Raji (cell line): Measurements from ENCODE around the gene GPR61.

Source experiments
- POLR2A ChIP-seq: IDR thresholded peaks from 2 replicates; pipeline ENCODE4 v1.6.1; 2011; ENCODE audit warnings: low read depth, low read length, control low read depth; ENCODE audit not compliant: insufficient read depth

Gene GPR61, protein sequence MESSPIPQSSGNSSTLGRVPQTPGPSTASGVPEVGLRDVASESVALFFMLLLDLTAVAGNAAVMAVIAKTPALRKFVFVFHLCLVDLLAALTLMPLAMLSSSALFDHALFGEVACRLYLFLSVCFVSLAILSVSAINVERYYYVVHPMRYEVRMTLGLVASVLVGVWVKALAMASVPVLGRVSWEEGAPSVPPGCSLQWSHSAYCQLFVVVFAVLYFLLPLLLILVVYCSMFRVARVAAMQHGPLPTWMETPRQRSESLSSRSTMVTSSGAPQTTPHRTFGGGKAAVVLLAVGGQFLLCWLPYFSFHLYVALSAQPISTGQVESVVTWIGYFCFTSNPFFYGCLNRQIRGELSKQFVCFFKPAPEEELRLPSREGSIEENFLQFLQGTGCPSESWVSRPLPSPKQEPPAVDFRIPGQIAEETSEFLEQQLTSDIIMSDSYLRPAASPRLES

DNA sequence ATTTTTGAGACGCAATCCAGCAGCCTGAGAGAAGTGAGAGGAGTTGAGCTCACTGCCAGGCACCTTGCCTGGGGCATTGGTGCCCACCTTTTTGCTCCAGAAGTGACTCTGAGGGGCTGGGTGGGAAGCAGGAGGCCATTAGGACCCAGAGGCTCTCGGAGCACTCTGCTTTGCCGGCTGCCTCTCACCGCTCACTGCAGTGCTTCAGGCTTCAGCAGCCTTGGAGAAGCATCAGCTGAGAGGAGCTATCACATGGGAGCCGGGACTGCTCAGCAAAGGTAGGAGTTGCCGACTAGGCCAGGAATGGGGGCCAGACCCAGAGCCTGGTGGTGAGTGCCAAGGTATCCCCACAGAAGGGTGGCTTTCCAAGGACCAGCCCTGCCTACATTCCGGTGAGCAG lies at the start of gene GPR61:
TSS of gene GPR61 (plus strand) at position 197 of the 400 bp plus-strand sequence. CDS start 3,151 bp downstream, outside the sequence.
- no peak for TF ChIP-seq POLR2A

DNA sequence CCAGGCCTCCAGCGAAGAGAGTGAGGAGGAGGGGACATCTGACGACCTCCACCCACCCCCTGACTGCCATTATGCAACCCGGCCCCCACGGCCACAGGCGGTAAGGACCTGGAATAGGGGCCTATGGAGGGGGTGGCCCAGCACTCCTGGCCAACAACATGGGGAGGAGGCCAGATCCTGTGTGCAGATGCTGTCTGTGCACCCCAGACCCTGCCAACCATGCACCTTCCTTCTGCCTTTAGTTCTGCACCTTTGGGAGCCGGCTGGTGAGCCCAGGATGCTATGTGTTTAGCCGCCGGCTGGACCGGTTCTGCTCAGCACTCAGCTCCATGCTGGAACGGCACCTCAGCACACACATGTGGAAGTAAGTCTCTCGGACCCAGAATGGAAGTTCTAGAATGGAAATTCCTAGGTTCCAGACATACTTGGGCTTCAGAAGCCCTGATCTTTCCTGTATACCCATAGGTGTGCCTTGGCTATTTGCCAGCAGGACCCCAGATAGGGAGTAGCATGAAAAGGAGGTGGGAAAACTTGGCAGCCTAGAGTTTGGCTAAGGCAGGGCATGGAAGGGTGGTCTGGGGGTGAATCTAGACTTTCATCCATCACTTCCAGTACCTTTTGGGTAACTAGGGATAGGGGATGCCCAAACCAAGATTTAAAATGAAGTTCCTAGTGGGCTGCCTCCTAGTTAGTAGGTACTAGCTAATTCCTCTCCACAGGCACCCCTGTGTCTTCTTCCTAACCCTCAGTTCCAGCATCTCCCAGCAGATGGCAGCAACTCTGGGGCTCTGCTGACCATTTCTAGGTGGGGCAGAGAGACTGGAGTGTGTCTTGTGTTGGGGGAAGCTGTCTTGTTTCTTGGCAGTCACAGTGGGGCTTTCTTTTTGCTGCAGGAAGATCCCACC lies 49.4 kb upstream of the GPR61 start:
- no peak for TF ChIP-seq POLR2A

GRCh38 chr1:109490934-109491302 lies 48.8 kb upstream of the GPR61 start:
- TF ChIP-seq POLR2A, result no peak

DNA sequence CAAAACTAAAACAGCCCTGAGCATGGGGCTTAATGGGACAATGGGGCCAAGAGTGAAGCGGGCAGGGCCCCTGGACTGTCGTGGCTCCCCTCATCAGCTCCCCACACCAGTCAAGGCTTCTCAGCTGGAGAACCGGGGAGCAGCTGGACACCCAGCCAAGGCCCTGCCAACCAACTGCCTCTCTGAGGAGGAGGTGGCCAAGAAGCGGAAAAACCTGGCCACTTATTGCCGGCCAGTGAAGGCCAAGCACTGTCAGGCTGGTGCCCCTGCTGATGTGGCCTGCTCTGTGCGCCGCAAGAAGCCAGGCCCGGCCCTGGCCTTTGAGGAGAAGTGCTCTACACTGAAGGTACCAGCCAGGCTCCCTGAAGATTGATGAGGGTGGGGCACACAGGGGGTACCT lies 48.3 kb upstream of the GPR61 start:
- TF ChIP-seq POLR2A, result no peak

DNA sequence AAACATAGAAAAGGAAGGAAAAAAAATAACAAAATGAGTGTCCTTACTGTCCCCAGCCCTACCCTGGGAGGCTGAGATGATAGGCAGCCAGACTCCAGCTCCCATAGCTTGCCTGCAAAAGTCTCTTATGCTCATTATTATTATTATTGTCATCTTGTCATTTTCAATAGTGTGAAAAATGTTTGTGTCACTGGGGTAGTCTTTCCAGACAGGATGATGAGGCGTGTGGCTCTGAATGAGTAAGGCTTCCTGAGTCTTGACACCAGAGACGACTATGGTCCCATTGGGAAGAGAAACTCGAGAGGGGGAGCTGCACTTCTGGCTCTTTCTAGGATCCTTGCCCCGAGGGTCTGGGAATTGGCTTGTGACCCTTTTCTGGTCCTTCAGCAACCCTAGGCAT lies 46.9 kb upstream of the GPR61 start:
- no peak for TF ChIP-seq POLR2A

DNA sequence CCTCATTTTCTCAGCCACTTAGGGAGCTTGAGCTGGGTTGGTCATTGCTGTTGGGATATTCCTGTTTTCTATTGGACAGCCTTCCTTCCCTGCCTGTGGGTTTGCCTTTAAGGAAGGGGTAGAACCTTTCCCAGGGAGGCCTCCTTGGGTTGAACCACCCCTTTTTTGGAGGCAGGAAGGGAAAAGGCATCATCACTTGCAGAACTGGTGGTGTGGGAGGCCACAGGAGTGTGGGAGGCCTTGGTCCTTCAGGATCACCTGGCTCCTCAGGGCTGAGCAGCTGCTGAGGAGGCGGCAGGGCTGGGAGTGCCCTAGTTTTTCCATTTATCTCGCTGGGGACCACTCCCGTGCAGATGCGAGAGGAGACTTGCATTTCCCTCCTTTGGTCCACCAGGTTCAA lies 46.4 kb upstream of the GPR61 start:
- no peak for TF ChIP-seq POLR2A

DNA sequence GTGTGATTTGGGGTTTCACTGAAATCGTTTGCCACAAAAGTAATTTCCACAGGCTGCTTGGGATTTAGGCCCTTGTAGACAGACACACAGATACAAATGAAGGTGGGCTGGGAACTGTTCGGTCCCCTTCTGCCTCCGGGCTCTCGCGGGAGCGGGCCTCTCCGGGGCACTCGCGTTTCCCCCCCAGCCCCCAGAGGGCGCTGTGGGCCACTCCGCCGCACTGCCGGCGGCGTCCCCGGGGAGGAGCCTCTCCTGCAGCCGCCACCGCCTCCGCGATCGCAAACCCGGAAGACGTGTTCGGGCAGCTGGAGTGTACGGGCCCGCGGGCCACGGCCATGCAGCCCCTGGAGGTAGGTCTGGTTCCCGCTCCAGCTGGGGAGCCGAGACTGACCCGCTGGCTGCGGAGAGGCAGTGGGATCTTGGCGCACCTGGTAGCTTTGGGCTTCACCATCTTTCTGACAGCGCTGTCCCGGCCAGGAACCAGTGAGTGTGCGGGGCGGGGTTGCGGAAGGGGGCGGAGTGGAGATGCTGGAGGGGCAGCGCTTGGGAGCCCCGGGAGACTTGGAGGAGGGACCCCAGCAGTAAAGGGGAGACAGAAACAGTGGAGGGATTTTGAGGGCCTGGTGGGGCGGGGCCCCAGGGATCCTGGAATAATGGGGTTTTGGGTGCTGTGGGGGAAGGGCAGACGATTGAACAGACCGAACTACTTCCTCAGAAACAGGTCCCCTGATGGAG lies 45.7 kb upstream of the GPR61 start, which contains the start of gene CYB561D1:
TSS of gene CYB561D1 (plus strand) at position 290 of the 735 bp plus-strand sequence. CDS start at position 336, 46 bp downstream.
- TF ChIP-seq POLR2A, result peak; percentile 88

DNA sequence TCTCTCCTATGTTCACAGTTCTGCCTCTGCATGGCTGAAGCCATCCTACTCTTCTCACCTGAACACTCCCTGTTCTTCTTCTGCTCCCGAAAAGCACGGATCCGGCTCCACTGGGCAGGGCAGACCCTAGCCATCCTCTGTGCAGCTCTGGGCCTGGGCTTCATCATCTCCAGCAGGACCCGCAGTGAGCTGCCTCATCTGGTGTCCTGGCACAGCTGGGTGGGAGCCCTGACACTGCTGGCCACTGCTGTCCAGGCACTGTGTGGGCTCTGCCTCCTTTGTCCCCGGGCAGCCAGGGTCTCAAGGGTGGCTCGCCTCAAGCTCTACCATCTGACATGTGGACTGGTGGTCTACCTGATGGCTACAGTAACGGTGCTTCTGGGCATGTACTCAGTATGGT lies 43.9 kb upstream of the GPR61 start:
- TF ChIP-seq POLR2A, result no peak

DNA sequence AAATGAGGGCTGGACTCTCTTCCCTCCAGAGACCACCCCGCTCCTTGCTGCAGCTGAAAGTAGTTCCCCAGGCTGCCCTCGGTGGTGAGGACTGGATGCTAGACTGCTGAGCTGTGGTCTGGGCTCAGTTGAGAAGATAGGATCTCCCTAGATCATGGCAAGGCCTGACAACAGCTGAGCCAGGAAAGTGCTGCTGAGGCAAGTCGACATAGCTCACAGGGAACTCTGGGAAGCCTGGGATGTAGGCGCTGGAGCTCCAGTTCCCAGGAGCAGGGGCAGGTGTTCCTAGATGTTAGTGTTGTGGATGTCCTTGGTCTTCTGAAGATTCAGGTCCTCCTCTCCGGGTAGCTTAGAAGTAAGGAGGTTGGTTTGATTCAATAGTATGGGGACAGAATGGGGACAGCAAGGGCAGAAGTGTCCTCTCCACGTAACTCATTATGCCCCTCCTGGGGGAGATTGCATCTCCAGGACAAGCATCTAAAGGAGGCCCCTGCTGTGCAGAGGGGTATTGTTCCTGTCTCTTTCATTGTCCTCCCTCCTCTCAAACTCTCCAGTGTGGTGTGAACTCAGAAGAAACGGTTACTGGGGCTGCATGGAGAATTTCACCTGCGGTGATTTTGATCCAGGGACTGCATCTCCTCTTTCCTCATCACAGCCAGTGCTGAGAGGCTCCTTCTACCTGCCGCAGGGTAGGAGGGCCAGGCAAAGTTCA lies 42.1 kb upstream of the GPR61 start:
- TF ChIP-seq POLR2A, result no peak

DNA sequence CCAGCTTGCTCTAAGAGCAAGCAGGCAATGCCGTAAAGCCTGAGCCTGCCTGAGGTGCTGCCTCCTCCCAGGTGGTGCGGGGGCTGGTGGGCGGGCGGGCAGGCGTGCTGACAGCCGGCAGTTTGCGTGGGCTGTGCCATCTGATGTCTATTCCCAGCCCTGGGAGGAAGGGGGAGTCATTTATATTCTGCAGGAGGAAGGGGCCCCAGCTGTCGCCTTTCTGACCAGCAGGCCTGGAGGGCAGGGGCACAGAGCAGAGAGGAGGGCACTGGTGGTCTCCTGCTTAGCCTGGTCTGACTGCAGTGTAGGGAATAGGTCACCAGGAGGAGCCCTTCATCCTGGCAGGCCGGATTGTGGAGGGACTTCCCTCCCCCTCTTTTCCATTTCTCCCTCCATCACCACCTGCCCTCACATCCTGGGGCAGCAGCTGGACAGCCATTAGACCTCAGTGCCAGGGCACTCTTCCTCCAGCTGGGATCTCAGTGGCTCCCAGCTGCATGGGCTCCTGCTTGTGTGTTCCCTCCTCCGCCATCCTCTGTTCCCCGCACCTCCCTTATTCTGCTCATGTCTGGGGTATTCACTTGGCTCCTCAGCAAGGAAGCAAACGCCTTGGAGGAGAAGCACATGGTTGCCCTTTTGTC lies 41.4 kb upstream of the GPR61 start:
- no peak for TF ChIP-seq POLR2A

DNA sequence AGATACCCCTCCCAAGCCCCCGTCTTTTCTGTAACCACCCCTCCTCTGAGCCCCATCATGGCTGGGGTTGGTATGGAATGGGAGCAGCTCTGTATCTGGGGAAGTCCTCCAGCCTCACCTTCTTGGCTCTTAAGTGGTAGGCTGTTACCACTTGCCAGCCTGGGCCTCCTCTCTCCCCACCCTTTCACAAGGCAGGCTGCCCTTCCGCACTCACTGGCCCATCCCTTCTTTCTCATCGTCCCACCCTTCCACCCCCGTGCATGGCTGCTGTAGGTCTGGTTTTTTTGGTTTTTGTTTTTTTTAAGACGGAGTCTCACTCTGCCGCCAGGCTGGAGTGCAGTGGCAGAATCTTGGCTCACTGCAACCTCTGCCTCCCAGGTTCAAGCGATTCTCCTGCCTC lies 40.6 kb upstream of the GPR61 start:
- no peak for TF ChIP-seq POLR2A

GRCh38 chr1:109499661-109500536 lies 39.8 kb upstream of the GPR61 start:
- TF ChIP-seq POLR2A, result no peak

- no peak for TF ChIP-seq POLR2A
Observed at GRCh38 chr1:109500941-109501381, 38.7 kb upstream of the GPR61 start.

GRCh38 chr1:109501644-109502363 lies 37.9 kb upstream of the GPR61 start:
- no peak for TF ChIP-seq POLR2A
